ENCODE measurements around the gene ANKRD36. TPM values are rescaled to one million over a fixed set of nuclear protein-coding genes. Genes with fewer than 3 reads are reported as not detected.
A peak's percentile ranks its signal among the peaks of the same experiment; 100 is the strongest.
"Not testable (repeated sequence)": the region's sequence is repeated elsewhere in the genome, so short reads cannot be mapped to it uniquely, and the experiment has no call there.

Gene ANKRD36
- total and polyA plus RNA-seq, 7 donors, result 0.24 to 4.6 (median 1.6) TPM

DNA sequence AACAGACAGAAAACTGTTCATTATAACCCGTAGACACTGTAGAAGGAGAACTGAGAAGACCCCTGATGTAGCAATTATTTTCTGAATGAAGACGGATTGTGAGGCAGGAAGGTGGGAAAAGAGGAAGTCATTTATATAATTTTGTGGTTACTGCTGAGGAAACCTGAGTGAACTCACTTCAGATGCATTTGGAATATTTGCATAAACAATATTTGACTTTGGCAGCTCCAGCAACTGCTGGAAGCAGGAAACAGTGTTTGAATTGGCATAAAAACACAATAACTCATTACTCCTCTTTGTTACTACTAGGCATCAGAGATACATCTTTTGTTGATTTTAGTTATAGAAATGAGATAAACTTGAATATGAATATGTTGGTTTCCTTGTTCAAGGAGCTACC is 87.9 kb downstream of the ANKRD36 start:
- H3K27me3 ChIP-seq (ENCODE audit: insufficient read depth in 3 of 3, low read length in 2 of 3); H3K4me3 ChIP-seq; H3K4me1 ChIP-seq; DNase-seq; ATAC-seq; H3K27ac ChIP-seq; intact Hi-C loops (cut with DNase I); H3K9me3 ChIP-seq: not testable (repeated sequence)
- H3K36me3 ChIP-seq (ENCODE audit: insufficient read depth in 1 of 2, low read depth in 1 of 2), result peaks cover 0 to 76% of the 10 kb centered on the region in 2 donors
- WGBS, 3 donors, result 78 to 90% (median 84%) methylated on average over 2 of the region's 2 CpGs

DNA sequence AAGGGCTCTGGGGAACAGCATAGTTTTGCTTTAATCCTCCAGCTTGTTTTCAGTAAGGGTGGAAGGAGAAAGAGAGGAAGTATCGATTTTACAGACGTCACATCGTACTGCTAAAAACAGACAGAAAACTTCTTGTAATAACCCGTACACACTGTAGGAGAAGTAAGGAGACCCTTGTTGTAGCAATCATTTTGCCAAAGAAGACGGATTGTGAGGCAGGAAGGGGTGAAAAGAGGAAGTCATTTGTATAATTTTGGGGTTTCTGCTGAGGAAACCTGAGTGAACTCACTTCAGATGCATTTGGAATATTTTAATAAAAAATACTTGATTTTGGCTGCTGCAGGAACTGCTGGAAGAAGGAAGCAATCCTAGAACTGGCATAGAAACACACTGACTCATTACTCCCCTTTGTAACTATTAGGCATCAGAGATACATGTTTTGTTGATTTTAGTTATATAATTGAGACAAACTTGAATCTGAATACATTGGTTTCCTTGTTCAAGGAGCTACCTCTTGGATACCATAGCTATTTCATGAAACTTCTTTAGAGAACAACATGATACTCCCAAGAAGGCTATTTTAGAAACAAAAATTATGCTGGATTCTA is 89.8 kb downstream of the ANKRD36 start:
- DNase-seq; H3K9me3 ChIP-seq; H3K4me3 ChIP-seq; H3K4me1 ChIP-seq; intact Hi-C loops (cut with DNase I); ATAC-seq; H3K27ac ChIP-seq; H3K27me3 ChIP-seq (ENCODE audit: insufficient read depth in 3 of 3, low read length in 2 of 3): not testable (repeated sequence)
- 74 to 77% (median 76%) methylated on average over 5 of the region's 5 CpGs for WGBS, 3 donors
- peaks cover 0 to 64% of the 10 kb centered on the region in 2 donors for H3K36me3 ChIP-seq (ENCODE audit: insufficient read depth in 1 of 2, low read depth in 1 of 2)

DNA sequence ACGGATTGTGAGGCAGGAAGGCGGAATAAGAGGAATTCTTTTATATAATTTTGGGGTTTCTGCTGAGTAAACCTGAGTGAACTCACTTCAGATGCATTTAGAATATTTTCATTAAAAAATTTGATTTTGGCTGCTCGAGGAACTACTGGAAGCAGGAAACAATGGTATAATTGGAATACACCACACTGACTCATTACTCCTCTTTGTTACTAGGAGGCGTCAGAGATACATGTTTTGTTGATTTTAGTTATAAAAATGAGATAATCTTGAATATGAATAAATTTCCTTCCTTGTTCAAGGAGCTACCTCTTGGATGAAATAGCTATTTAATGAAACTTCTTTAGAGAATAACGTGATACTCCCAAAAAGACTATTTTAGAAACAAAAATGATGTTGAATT is 97.4 kb downstream of the ANKRD36 start:
- TF ChIP-seq, protein P1, sequence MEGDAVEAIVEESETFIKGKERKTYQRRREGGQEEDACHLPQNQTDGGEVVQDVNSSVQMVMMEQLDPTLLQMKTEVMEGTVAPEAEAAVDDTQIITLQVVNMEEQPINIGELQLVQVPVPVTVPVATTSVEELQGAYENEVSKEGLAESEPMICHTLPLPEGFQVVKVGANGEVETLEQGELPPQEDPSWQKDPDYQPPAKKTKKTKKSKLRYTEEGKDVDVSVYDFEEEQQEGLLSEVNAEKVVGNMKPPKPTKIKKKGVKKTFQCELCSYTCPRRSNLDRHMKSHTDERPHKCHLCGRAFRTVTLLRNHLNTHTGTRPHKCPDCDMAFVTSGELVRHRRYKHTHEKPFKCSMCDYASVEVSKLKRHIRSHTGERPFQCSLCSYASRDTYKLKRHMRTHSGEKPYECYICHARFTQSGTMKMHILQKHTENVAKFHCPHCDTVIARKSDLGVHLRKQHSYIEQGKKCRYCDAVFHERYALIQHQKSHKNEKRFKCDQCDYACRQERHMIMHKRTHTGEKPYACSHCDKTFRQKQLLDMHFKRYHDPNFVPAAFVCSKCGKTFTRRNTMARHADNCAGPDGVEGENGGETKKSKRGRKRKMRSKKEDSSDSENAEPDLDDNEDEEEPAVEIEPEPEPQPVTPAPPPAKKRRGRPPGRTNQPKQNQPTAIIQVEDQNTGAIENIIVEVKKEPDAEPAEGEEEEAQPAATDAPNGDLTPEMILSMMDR (IDR thresholded peaks at IDR 0.05), result no peak
- Histone ChIP-seq H3K27ac (no peak overlapping the region), H3K9me3 (no peaks in the 10 kb centered on the region), H3K4me1 (no peaks in the 10 kb centered on the region), H3K4me3 (no peak overlapping the region), H3K27me3 (ENCODE audit: insufficient read depth in 3 of 3, low read length in 2 of 3) (no peaks in the 10 kb centered on the region), H3K36me3 (ENCODE audit: insufficient read depth in 1 of 2, low read depth in 1 of 2) (peaks cover 0 to 46% of the 10 kb centered on the region in 2 donors)
- 92 to 96% (median 94%) methylated on average over 5 of the region's 5 CpGs for WGBS, 3 donors
- no peak for DNase-seq
- intact Hi-C loops (cut with DNase I), result no loop called here
- no peak for ATAC-seq

DNA sequence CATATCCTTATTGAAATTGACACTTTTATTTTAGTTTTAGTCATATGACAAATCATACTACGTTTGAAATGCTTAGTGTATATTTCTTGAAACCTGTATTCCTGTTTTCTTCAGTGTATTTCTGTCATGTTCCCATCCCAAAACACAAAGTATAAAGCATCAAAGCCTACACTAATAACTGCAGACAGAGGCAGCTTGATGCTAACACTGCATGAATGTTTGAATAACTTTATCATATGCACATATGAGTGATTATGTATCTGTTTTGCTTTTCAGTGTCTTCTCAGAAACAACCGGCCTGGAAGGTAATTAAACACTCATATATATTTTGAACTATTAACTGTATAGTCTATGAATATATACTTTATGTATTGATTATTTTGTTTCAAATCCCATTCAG is 102.1 kb downstream of the ANKRD36 start:
- intact Hi-C loops (cut with DNase I); DNase-seq; ATAC-seq; H3K4me3 ChIP-seq; H3K27me3 ChIP-seq (ENCODE audit: insufficient read depth in 3 of 3, low read length in 2 of 3); H3K27ac ChIP-seq; H3K4me1 ChIP-seq; H3K9me3 ChIP-seq: not testable (repeated sequence)
- peaks cover 0 to 52% of the 10 kb centered on the region in 2 donors for H3K36me3 ChIP-seq (ENCODE audit: insufficient read depth in 1 of 2, low read depth in 1 of 2)
- no CpG with 5 or more reads among the region's 2 CpGs for WGBS, 3 donors

DNA sequence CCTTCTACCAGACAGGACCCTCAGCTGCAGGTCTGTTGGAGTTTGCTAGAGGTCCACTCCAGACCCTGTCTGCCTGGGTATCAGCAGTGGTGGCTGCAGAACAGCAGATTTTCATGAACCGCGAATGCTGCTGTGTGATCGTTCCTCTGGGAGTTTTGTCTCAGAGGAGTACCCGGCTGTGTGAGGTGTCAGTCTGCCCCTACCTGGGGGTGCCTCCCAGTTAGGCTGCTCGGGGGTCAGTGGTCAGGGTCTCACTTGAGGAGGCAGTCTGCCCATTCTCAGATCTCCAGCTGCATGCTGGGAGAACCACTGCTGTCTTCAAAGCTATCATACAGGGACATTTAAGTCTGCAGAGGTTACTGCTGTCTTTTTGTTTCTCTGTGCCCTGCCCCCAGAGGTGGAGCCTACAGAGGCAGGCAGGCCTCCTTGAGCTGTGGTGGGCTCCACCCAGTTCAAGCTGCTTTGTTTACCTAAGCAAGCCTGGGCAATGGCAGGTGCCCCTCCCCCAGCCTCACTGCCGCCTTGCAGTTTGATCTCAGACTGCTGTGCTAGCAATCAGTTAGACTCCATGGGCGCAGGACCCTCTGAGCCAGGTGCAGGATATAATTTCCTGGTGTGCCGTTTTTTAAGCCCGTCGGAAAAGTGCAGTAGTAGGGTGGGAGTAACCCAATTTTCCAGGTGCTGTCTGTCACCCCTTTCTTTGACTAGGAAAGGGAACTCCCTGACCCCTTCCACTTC is 118.1 kb downstream of the ANKRD36 start:
- DNase-seq; H3K27ac ChIP-seq; H3K36me3 ChIP-seq (ENCODE audit: insufficient read depth in 1 of 2, low read depth in 1 of 2); H3K4me1 ChIP-seq; H3K4me3 ChIP-seq; H3K27me3 ChIP-seq (ENCODE audit: insufficient read depth in 3 of 3, low read length in 2 of 3); intact Hi-C loops (cut with DNase I); H3K9me3 ChIP-seq; ATAC-seq: not testable (repeated sequence)
- WGBS, 3 donors, result 98 to 99% (median 98%) methylated on average over 6 to 10 of the region's 10 CpGs

DNA sequence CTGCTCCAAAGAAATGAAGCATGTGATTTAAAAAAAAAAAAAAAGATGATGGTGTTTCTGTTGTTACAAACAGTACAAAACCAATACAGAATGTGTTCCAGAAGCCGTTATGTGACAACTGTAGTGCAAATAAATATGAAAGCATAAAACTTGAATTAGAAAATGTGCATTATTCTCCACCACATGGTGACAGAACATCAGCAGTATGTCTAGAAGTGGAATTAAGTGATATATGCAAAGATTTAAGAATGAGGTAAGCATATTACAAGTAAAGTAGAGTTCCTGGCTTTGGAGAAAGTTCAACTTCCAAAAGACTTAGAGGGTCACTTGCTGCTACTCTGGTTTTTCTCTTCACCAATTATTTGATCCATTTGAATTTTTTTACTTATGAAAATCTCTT is 120.0 kb downstream of the ANKRD36 start:
- H3K9me3 ChIP-seq; H3K4me3 ChIP-seq; DNase-seq; H3K4me1 ChIP-seq; intact Hi-C loops (cut with DNase I); H3K27me3 ChIP-seq (ENCODE audit: insufficient read depth in 3 of 3, low read length in 2 of 3); ATAC-seq; H3K27ac ChIP-seq; H3K36me3 ChIP-seq (ENCODE audit: insufficient read depth in 1 of 2, low read depth in 1 of 2): not testable (repeated sequence)
- WGBS, 3 donors, result 93 to 100% (median 95%) methylated on average over 1 of the region's 1 CpG

DNA sequence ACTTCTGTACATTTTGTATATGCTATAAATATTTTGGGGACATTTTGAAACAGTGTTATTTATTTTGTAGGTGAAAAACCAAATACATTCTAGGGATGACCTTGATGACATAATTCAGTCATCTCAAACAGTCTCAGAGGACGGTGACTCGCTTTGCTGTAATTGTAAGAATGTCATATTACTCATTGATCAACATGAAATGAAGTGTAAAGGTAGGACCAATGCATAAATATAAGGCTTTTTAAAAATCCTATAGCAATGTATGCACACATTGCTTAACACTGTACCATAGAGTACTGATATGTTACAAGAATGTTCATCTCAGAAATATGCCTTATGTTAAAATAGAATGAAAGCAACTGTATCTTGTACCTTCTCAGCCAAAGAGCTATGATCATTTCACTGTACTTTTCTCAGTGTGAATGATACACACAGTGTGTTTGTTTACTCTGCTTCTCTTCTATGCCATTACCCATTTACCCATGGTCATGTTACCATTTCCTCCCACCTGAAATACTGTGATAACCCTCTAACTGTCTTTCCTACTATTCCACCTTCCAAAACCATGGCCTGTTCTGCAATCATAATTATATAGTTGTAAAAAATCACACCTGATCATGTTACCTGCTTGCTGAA is 120.8 kb downstream of the ANKRD36 start:
- H3K27ac ChIP-seq; intact Hi-C loops (cut with DNase I); H3K4me3 ChIP-seq; ATAC-seq; DNase-seq; H3K4me1 ChIP-seq; H3K9me3 ChIP-seq; H3K36me3 ChIP-seq (ENCODE audit: insufficient read depth in 1 of 2, low read depth in 1 of 2); H3K27me3 ChIP-seq (ENCODE audit: insufficient read depth in 3 of 3, low read length in 2 of 3): not testable (repeated sequence)
- WGBS, 3 donors, result no CpG with 5 or more reads among the region's 2 CpGs

DNA sequence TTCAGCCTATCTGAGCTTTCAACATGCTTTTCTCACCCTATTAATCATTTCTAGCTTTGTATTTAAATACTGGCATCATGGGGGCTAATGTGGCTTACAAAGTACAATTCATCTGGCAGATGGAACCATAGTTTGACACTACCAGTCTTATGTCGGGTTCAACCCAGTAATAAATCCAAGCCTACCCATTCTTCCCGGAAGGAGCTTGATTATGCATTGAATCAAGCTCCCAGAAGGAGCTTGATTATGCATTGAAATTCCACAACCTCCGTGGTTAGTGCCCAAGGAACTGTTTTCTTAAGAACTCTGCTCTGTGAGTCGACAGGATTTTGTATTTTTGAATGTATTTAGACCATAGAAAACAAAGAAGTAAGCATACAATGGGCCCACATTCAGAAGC is 148.2 kb downstream of the ANKRD36 start:
- DNase-seq; intact Hi-C loops (cut with DNase I); H3K27ac ChIP-seq; H3K4me1 ChIP-seq; H3K27me3 ChIP-seq (ENCODE audit: insufficient read depth in 3 of 3, low read length in 2 of 3); ATAC-seq; H3K9me3 ChIP-seq; H3K4me3 ChIP-seq; H3K36me3 ChIP-seq (ENCODE audit: insufficient read depth in 1 of 2, low read depth in 1 of 2): not testable (repeated sequence)
- WGBS, 3 donors, result 90 to 95% (median 91%) methylated on average over 3 to 4 of the region's 4 CpGs

DNA sequence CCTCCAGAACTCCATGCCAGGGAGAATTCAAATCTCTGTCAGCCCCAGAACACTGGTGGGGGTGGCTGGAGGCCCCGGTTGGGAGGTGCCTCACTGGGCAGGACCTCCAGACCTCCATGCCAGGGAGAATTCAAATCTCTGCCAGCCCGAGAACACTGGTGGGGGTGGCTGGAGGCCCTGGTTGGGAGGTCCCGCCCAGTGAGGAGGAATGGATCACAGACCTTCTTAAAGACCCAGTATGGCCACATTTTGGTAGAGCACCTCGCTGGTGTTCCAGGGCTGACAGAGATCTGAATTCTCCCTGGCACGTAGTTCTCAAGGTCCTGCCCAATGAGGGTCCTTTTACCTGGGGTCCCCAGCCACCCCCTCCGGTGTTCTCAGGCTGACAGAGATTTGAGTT is 153.5 kb downstream of the ANKRD36 start:
- ATAC-seq; H3K27me3 ChIP-seq (ENCODE audit: insufficient read depth in 3 of 3, low read length in 2 of 3); H3K4me3 ChIP-seq; H3K36me3 ChIP-seq (ENCODE audit: insufficient read depth in 1 of 2, low read depth in 1 of 2); H3K27ac ChIP-seq; intact Hi-C loops (cut with DNase I); H3K9me3 ChIP-seq; H3K4me1 ChIP-seq: not testable (repeated sequence)
- 94 to 100% (median 97%) methylated on average over 2 of the region's 6 CpGs for WGBS, 3 donors
- DNase-seq, result peak in 1 of 2 donors; percentile 12
